ENCODE data around the gene HDAC4.
A peak's percentile ranks its signal among the peaks of the same experiment; 100 is the strongest.

The HDAC4 gene

GRCh38 chr2:239129147-239129920 is 271.5 kb downstream of the HDAC4 start:
- no peak for DNase-seq

- no peak for DNase-seq
These were observed 272.1 kb downstream of the HDAC4 start for GRCh38 chr2:239128706-239129105.

GRCh38 chr2:239127513-239127912 is 273.3 kb downstream of the HDAC4 start:
- no peak for DNase-seq

GRCh38 chr2:239125726-239126675 is 274.8 kb downstream of the HDAC4 start:
- DNase-seq, result no peak

- DNase-seq, result no peak
These were observed 276.5 kb downstream of the HDAC4 start for GRCh38 chr2:239124152-239124899.

GRCh38 chr2:239122421-239123110 is 278.3 kb downstream of the HDAC4 start:
- no peak for DNase-seq

GRCh38 chr2:239121600-239122012 is 279.2 kb downstream of the HDAC4 start:
- no peak for DNase-seq

GRCh38 chr2:239120664-239121063 is 280.2 kb downstream of the HDAC4 start:
- no peak for DNase-seq

- no peak for DNase-seq
These were observed 281.3 kb downstream of the HDAC4 start for GRCh38 chr2:239119346-239120126.

GRCh38 chr2:239118675-239119211 is 282.1 kb downstream of the HDAC4 start:
- no peak for DNase-seq

GRCh38 chr2:239118264-239118663 is 282.6 kb downstream of the HDAC4 start:
- no peak for DNase-seq

- no peak for DNase-seq
These were observed 283.0 kb downstream of the HDAC4 start for GRCh38 chr2:239117831-239118230.

- peak; percentile 15 for DNase-seq
These were observed 284.2 kb downstream of the HDAC4 start for GRCh38 chr2:239116456-239117246.

GRCh38 chr2:239115616-239116015 is 285.2 kb downstream of the HDAC4 start:
- DNase-seq, result no peak

GRCh38 chr2:239114616-239115265 is 286.1 kb downstream of the HDAC4 start:
- no peak for DNase-seq

GRCh38 chr2:239114119-239114581 is 286.7 kb downstream of the HDAC4 start:
- no peak for DNase-seq

GRCh38 chr2:239113615-239114014 is 287.2 kb downstream of the HDAC4 start:
- DNase-seq, result no peak

GRCh38 chr2:239113171-239113570 is 287.6 kb downstream of the HDAC4 start:
- DNase-seq, result no peak

GRCh38 chr2:239112127-239112774 is 288.6 kb downstream of the HDAC4 start:
- no peak for DNase-seq

Data from T1000 (cell line).